H1 (cell line): ENCODE results near the gene MAP4K5.

ENCODE experiments used
- EZH2 ChIP-seq: fragments of 200-600 bp; sonication (generic); IDR thresholded peaks from 2 replicates; pipeline ENCODE4 v1.7.1; 2012; ENCODE audit warnings: low read depth, mild to moderate bottlenecking, moderate library complexity, low read length, inconsistent platforms; ENCODE audit not compliant: severe bottlenecking
- POLR2A ChIP-seq, 2 experiments: IDR thresholded peaks; 1 replicate in 1 of 2; 2 replicates in 1 of 2; pipeline ENCODE4 v1.6.1; 2011; ENCODE audit warnings: low read depth in 2 of 2, low read length in 2 of 2, mild to moderate bottlenecking in 2 of 2; ENCODE audit errors: control extremely low read depth in 1 of 2
- POLR2AphosphoS5 ChIP-seq: IDR thresholded peaks from 2 replicates; pipeline ENCODE4 v1.6.1; 2011; ENCODE audit warnings: low read depth, low read length
- SUZ12 ChIP-seq: fragments of 200-600 bp; sonication (generic); IDR thresholded peaks from 2 replicates; pipeline ENCODE4 v1.6.1; 2012; ENCODE audit warnings: mild to moderate bottlenecking, inconsistent platforms, low read length, moderate library complexity, mixed read lengths
- TAF1 ChIP-seq: IDR thresholded peaks from 2 replicates; pipeline ENCODE4 v1.6.1; 2011; ENCODE audit warnings: mild to moderate bottlenecking, low read depth, low read length
- TF ChIP-seq, protein P1 (sequence below): IDR thresholded peaks from 2 replicates; pipeline ENCODE4 v1.6.1; 2011; ENCODE audit warnings: low read length, improper control_type of control experiment
- TF ChIP-seq, protein P2 (sequence below), 3 experiments: IDR thresholded peaks; 1 replicate in 2 of 3; 2 replicates in 1 of 3; pipeline versions ENCODE4 v1.5.1 to v1.6.1; 2011; ENCODE audit warnings: low read length in 3 of 3, mild to moderate bottlenecking in 3 of 3, inconsistent platforms in 2 of 3, low read depth in 1 of 3, moderate library complexity in 1 of 3; ENCODE audit not compliant: insufficient read depth in 1 of 3; ENCODE audit errors: control extremely low read depth in 1 of 3

DNA sequence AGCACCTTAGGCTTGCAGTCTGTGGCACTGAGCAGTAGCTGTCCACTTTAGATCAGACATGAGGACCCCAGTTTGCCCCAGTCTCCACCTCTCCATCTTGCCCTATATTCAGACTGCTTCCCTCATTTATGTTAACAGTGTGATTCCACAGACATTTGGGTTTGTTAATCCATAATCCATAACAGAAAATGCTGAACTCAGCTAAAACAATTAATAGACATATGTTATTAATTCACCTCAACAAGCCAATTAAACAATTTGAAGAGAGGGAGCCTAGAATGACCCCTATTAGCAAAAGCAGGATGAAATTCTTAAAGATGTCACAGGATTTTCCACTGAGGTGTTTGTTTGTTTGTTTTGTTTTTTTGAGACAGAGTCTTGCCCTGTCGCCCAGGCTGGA, 144.8 kb downstream of the MAP4K5 start:
- TF ChIP-seq TAF1: no peak
- TF ChIP-seq POLR2AphosphoS5: no peak
- TF ChIP-seq, protein P1, sequence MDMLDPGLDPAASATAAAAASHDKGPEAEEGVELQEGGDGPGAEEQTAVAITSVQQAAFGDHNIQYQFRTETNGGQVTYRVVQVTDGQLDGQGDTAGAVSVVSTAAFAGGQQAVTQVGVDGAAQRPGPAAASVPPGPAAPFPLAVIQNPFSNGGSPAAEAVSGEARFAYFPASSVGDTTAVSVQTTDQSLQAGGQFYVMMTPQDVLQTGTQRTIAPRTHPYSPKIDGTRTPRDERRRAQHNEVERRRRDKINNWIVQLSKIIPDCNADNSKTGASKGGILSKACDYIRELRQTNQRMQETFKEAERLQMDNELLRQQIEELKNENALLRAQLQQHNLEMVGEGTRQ: no peak
- no peak for TF ChIP-seq POLR2A (IDR thresholded peaks at IDR 0.05; ENCODE audit: control extremely low read depth in 1 of 2, low read depth in 2 of 2, low read length in 2 of 2)
- no peak for TF ChIP-seq EZH2
- no peak for TF ChIP-seq SUZ12
- TF ChIP-seq, protein P2, sequence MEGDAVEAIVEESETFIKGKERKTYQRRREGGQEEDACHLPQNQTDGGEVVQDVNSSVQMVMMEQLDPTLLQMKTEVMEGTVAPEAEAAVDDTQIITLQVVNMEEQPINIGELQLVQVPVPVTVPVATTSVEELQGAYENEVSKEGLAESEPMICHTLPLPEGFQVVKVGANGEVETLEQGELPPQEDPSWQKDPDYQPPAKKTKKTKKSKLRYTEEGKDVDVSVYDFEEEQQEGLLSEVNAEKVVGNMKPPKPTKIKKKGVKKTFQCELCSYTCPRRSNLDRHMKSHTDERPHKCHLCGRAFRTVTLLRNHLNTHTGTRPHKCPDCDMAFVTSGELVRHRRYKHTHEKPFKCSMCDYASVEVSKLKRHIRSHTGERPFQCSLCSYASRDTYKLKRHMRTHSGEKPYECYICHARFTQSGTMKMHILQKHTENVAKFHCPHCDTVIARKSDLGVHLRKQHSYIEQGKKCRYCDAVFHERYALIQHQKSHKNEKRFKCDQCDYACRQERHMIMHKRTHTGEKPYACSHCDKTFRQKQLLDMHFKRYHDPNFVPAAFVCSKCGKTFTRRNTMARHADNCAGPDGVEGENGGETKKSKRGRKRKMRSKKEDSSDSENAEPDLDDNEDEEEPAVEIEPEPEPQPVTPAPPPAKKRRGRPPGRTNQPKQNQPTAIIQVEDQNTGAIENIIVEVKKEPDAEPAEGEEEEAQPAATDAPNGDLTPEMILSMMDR (IDR thresholded peaks at IDR 0.05; ENCODE audit: control extremely low read depth in 1 of 3, insufficient read depth in 1 of 3, low read depth in 1 of 3, low read length in 3 of 3): no peak
